Activated CD8-positive, alpha-beta memory T cell treated with anti-CD3 and anti-CD28 coated beads for 36 hours (primary cell): ENCODE data around the gene TNNT1. TPM values are rescaled to one million over a fixed set of nuclear protein-coding genes. Genes with fewer than 3 reads are reported as not detected.
"Not testable (repeated sequence)": the region's sequence is repeated elsewhere in the genome, so short reads cannot be mapped to it uniquely, and the experiment has no call there.

Source experiments
- CTCF ChIA-PET: fragments of 350-600 bp; sonication (Branson Sonifier 250); formaldehyde crosslinking; loops from one replicate; lab custom pipeline; 2021; ENCODE audit warnings: antibody characterized with exemption; lab: Charles Lee
- POLR2A ChIA-PET: fragments of 350-600 bp; sonication (Branson Sonifier 250); formaldehyde crosslinking; loops from one replicate; lab custom pipeline; 2021; ENCODE audit warnings: antibody characterized with exemption; lab: Charles Lee
- total RNA-seq, 2 experiments: library from RNA; stranded (reverse); gene quantifications; one replicate each; pipeline ENCODE4 v1.2.3, GENCODE V29; 2021

Gene TNNT1
- total RNA-seq, 2 experiments from 2014 or later, result not detected

GRCh38 chr19:55172741-55173140 is 23.7 kb upstream of the TNNT1 start:
- POLR2A ChIA-PET, result no interaction called here
- CTCF ChIA-PET, result interaction anchor here (0.5 to 0.8 kb wide), 2 partner anchors 12 to 253 kb away, joined by 4 to 5 read pairs; no protein-coding TSS in a partner anchor

GRCh38 chr19:55172318-55172717 is 23.3 kb upstream of the TNNT1 start:
- CTCF ChIA-PET, POLR2A ChIA-PET: not testable (repeated sequence)

- ChIA-PET POLR2A (no interaction called here), CTCF (no interaction called here)
Observed at GRCh38 chr19:55171440-55171839, 22.4 kb upstream of the TNNT1 start.

GRCh38 chr19:55169136-55169535 is 20.1 kb upstream of the TNNT1 start:
- POLR2A ChIA-PET, result no interaction called here
- CTCF ChIA-PET, result interaction anchor here (0.6 kb wide), 1 partner anchor 266 kb away, joined by 3 read pairs; no protein-coding TSS in a partner anchor

- CTCF ChIA-PET, result interaction anchor here (0.5 to 2.3 kb wide), 5 partner anchors 8 to 393 kb away, joined by 3 to 6 read pairs (median 3); no protein-coding TSS in a partner anchor
- POLR2A ChIA-PET, result no interaction called here
Observed at GRCh38 chr19:55166530-55167268, 17.7 kb upstream of the TNNT1 start, which contains the start of gene DNAAF3. Gene DNAAF3 (minus strand): TSS chr19:55166613. CDS start chr19:55166413, 200 bp downstream.

- POLR2A ChIA-PET, result no interaction called here
- CTCF ChIA-PET, result interaction anchor here (0.6 to 2.3 kb wide), 4 partner anchors 9 to 25 kb away, joined by 3 to 6 read pairs (median 4); no protein-coding TSS in a partner anchor
Observed at GRCh38 chr19:55165952-55166529, 17.0 kb upstream of the TNNT1 start.

GRCh38 chr19:55161571-55162322 is 12.7 kb upstream of the TNNT1 start:
- ChIA-PET POLR2A (no interaction called here), CTCF (no interaction called here)

GRCh38 chr19:55160986-55161365 is 12.0 kb upstream of the TNNT1 start:
- POLR2A ChIA-PET, result interaction anchor here (0.5 to 0.8 kb wide), 2 partner anchors 37 to 316 kb away, joined by 3 read pairs; partner anchors contain the start of gene ZNF628

GRCh38 chr19:55160128-55160985 is 11.4 kb upstream of the TNNT1 start:
- ChIA-PET CTCF (interaction anchor here (0.8 to 1.8 kb wide), 11 partner anchors 9 to 333 kb away, joined by 3 to 8 read pairs (median 4); partner anchors contain the start of gene SYT5), POLR2A (interaction anchor here (0.5 to 0.8 kb wide), 2 partner anchors 38 to 316 kb away, joined by 3 read pairs; partner anchors contain the start of gene ZNF628)

More at GRCh38 chr19:55160986-55161365, 12.0 kb upstream of the TNNT1 start:
- CTCF ChIA-PET, result interaction anchor here (0.8 to 1.8 kb wide), 11 partner anchors 10 to 333 kb away, joined by 3 to 8 read pairs (median 4); partner anchors contain the start of gene SYT5

GRCh38 chr19:55158848-55159749 is 10.1 kb upstream of the TNNT1 start:
- POLR2A ChIA-PET, result no interaction called here
- CTCF ChIA-PET, result interaction anchor here (1.8 kb wide), 1 partner anchor 11 kb away, joined by 8 read pairs; no protein-coding TSS in a partner anchor

- ChIA-PET POLR2A (no interaction called here), CTCF (no interaction called here)
Observed at GRCh38 chr19:55158423-55158822, 9.4 kb upstream of the TNNT1 start.

- POLR2A ChIA-PET, result no interaction called here
- CTCF ChIA-PET, result no interaction called here
Observed at GRCh38 chr19:55157064-55157908, 8.3 kb upstream of the TNNT1 start, which contains the start of gene TNNI3. Gene TNNI3 (minus strand): TSS chr19:55157732. CDS start chr19:55157589, 143 bp downstream.

- POLR2A ChIA-PET, result no interaction called here
- CTCF ChIA-PET, result no interaction called here
Observed at GRCh38 chr19:55156202-55157063, 7.4 kb upstream of the TNNT1 start.

- CTCF ChIA-PET, POLR2A ChIA-PET: not testable (repeated sequence)
Observed at GRCh38 chr19:55155784-55156183, 6.8 kb upstream of the TNNT1 start.

GRCh38 chr19:55153652-55154264 is 4.8 kb upstream of the TNNT1 start:
- CTCF ChIA-PET, result no interaction called here
- POLR2A ChIA-PET, result no interaction called here
